Neuronal stem cell (in vitro differentiated cells): Measurements from ENCODE around the gene CCDC85C.

Experiments used
- DNase-seq: peaks from one replicate; pipeline ENCODE4 v3.0.0-alpha.2; 2013; ENCODE audit warnings: low spot score
- H2AFZ ChIP-seq: one replicate; pipeline ENCODE4 v1.6.1; 2013; ENCODE audit warnings: mild to moderate bottlenecking, low read length, inconsistent platforms
- H2AK5ac ChIP-seq: 2 replicates; pipeline ENCODE4 v1.6.1; 2013; ENCODE audit warnings: low read depth, mild to moderate bottlenecking, inconsistent platforms, low read length, moderate library complexity, mixed read lengths
- H2BK120ac ChIP-seq: 2 replicates; pipeline ENCODE4 v1.6.1; 2013; ENCODE audit warnings: low read depth, mild to moderate bottlenecking, inconsistent platforms, low read length, moderate library complexity, mixed read lengths
- H2BK12ac ChIP-seq: one replicate; pipeline ENCODE4 v1.6.1; 2013; ENCODE audit warnings: low read length, inconsistent platforms
- H2BK15ac ChIP-seq: 2 replicates; pipeline ENCODE4 v1.6.1; 2013; ENCODE audit warnings: mild to moderate bottlenecking, low read length, inconsistent platforms, mixed read lengths
- H2BK5ac ChIP-seq: one replicate; pipeline ENCODE4 v1.6.1; 2013; ENCODE audit warnings: inconsistent platforms, mild to moderate bottlenecking, low read length, moderate library complexity
- H3K14ac ChIP-seq: one replicate; pipeline ENCODE4 v1.6.1; 2013; ENCODE audit warnings: low read length, inconsistent platforms
- H3K18ac ChIP-seq: 2 replicates; pipeline ENCODE4 v1.6.1; 2013; ENCODE audit warnings: low read length, inconsistent platforms
- H3K23ac ChIP-seq: 2 replicates; pipeline ENCODE4 v1.6.1; 2013; ENCODE audit warnings: low read depth, mild to moderate bottlenecking, mixed read lengths, low read length, inconsistent platforms; ENCODE audit not compliant: poor library complexity
- H3K27ac ChIP-seq: replicated peaks from 3 replicates; pipeline ENCODE4 v1.5.1; 2013; ENCODE audit warnings: low read length, inconsistent platforms
- H3K27me3 ChIP-seq, 3 experiments: 2 replicates each; pipeline ENCODE4 v1.6.1; 2013; ENCODE audit warnings: low read length in 3 of 3, mild to moderate bottlenecking in 2 of 3, inconsistent platforms in 1 of 3, low read depth in 1 of 3, mixed read lengths in 1 of 3, moderate library complexity in 1 of 3; ENCODE audit not compliant: control insufficient read depth in 3 of 3, insufficient read depth in 3 of 3
- H3K36me3 ChIP-seq, 2 donors: replicated peaks in 1 of 2; 2 replicates each; pipeline ENCODE4 v1.6.1; 2013; ENCODE audit warnings: low read length in 2 of 2; ENCODE audit not compliant: control insufficient read depth in 2 of 2, insufficient read depth in 2 of 2
- H3K4ac ChIP-seq: 2 replicates; pipeline ENCODE4 v1.6.1; 2013; ENCODE audit warnings: inconsistent platforms, mild to moderate bottlenecking, low read length, moderate library complexity
- H3K4me1 ChIP-seq, 2 donors: 1 replicate in 1 of 2; 2 replicates in 1 of 2; pipeline ENCODE4 v1.6.1; 2013; ENCODE audit warnings: low read length in 2 of 2, low read depth in 1 of 2; ENCODE audit not compliant: control insufficient read depth in 2 of 2, insufficient read depth in 1 of 2
- H3K4me2 ChIP-seq: one replicate; pipeline ENCODE4 v1.6.1; 2013; ENCODE audit warnings: mild to moderate bottlenecking, low read length, inconsistent platforms; ENCODE audit not compliant: insufficient read depth, poor library complexity, severe bottlenecking
- H3K4me3 ChIP-seq, 2 donors: 2 replicates each; pipeline ENCODE4 v1.5.1; 2013; ENCODE audit warnings: low read length in 2 of 2, mild to moderate bottlenecking in 2 of 2, inconsistent platforms in 1 of 2, moderate library complexity in 1 of 2
- H3K79me1 ChIP-seq: one replicate; pipeline ENCODE4 v1.6.1; 2013; ENCODE audit warnings: low read depth, mild to moderate bottlenecking, inconsistent platforms, low read length, moderate library complexity
- H3K9ac ChIP-seq: one replicate; pipeline ENCODE4 v1.6.1; 2013; ENCODE audit warnings: mild to moderate bottlenecking, low read depth, low read length, inconsistent platforms; ENCODE audit not compliant: poor library complexity
- H3K9me3 ChIP-seq, 2 donors: replicated peaks in 1 of 2; 2 replicates each; pipeline versions ENCODE3 to v1.6.1; 2013; ENCODE audit warnings: low read length in 2 of 2, mild to moderate bottlenecking in 2 of 2, inconsistent platforms in 1 of 2, low read depth in 1 of 2, mixed read lengths in 1 of 2, moderate library complexity in 1 of 2; ENCODE audit not compliant: control insufficient read depth in 2 of 2, insufficient read depth in 1 of 2
- H4K8ac ChIP-seq: one replicate; pipeline ENCODE4 v1.6.1; 2013; ENCODE audit warnings: low read depth, mild to moderate bottlenecking, inconsistent platforms, low read length, moderate library complexity
- H4K91ac ChIP-seq: one replicate; pipeline ENCODE4 v1.6.1; 2013; ENCODE audit warnings: low read length, low read depth, mild to moderate bottlenecking, inconsistent platforms; ENCODE audit not compliant: poor library complexity
- WGBS, 2 donors: extraction: QIAGEN DNeasy Blood & Tissue Kit; methylation state at CpG; one replicate each; pipeline ENCODE4 v1.1.7; 2013; ENCODE audit warnings: missing lambda C conversion rate in 2 of 2, mixed read lengths in 1 of 2; ENCODE audit not compliant: insufficient read length in 2 of 2, insufficient replicate concordance in 1 of 2; ENCODE audit errors: extremely low coverage in 2 of 2; 5-methylcytosine and 5-hydroxymethylcytosine counted together

Gene CCDC85C

GRCh38 chr14:99465288-99465687, 138.7 kb downstream of the CCDC85C start:
- Histone ChIP-seq H3K79me1 (peaks cover 4% of the 10 kb centered on the region), H3K9ac (no peak overlapping the region), H3K9me3 (no peaks in the 10 kb centered on the region), H2BK15ac (no peak overlapping the region), H2AK5ac (no peak overlapping the region), H3K23ac (no peak overlapping the region), H2BK12ac (no peak overlapping the region), H4K91ac (no peak overlapping the region), H2AFZ (no peak overlapping the region), H3K4me2 (no peak overlapping the region), H2BK5ac (no peak overlapping the region), H2BK120ac (no peak overlapping the region), H3K27ac (no peak overlapping the region), H3K36me3 (peaks cover 8 to 58% of the 10 kb centered on the region in 2 donors), H3K4me3 (no peak overlapping the region), H3K14ac (no peak overlapping the region), H3K4ac (no peak overlapping the region), H4K8ac (no peak overlapping the region), H3K18ac (no peak overlapping the region), H3K27me3 (no peaks in the 10 kb centered on the region), H3K4me1 (peaks cover 0 to 2% of the 10 kb centered on the region in 2 donors)
- no peak for DNase-seq
- no CpG with 5 or more reads among the region's 9 CpGs for WGBS, 2 donors

GRCh38 chr14:99463974-99464373, 140.0 kb downstream of the CCDC85C start:
- no peak overlapping the region for H3K14ac ChIP-seq
- peaks cover 4% of the 10 kb centered on the region for H3K79me1 ChIP-seq
- H3K9ac ChIP-seq = no peak overlapping the region
- no peak overlapping the region for H2BK15ac ChIP-seq
- no peak overlapping the region for H2AFZ ChIP-seq
- H2BK120ac ChIP-seq = no peak overlapping the region
- no peak overlapping the region for H3K27ac ChIP-seq
- H2BK5ac ChIP-seq = no peak overlapping the region
- H4K8ac ChIP-seq = no peak overlapping the region
- no peak overlapping the region for H4K91ac ChIP-seq
- H3K36me3 ChIP-seq = peaks cover 11 to 71% of the 10 kb centered on the region in 2 donors
- H3K4ac ChIP-seq = no peak overlapping the region
- no peak overlapping the region for H3K4me2 ChIP-seq
- no peak overlapping the region for H3K23ac ChIP-seq
- no peak for DNase-seq
- no peak overlapping the region for H3K18ac ChIP-seq
- no peaks in the 10 kb centered on the region for H3K9me3 ChIP-seq
- H3K4me1 ChIP-seq = peaks cover 0 to 2% of the 10 kb centered on the region in 2 donors
- H2BK12ac ChIP-seq = no peak overlapping the region
- no peak overlapping the region for H3K4me3 ChIP-seq
- WGBS, 2 donors = no CpG with 5 or more reads among the region's 4 CpGs
- H3K27me3 ChIP-seq = no peaks in the 10 kb centered on the region
- no peak overlapping the region for H2AK5ac ChIP-seq

- Histone ChIP-seq H4K8ac (no peak overlapping the region), H3K18ac (no peak overlapping the region), H3K27me3 (no peaks in the 10 kb centered on the region), H3K27ac (no peak overlapping the region), H3K4me1 (peaks cover 0 to 2% of the 10 kb centered on the region in 2 donors), H3K4me2 (no peak overlapping the region), H3K14ac (no peak overlapping the region), H3K4ac (no peak overlapping the region), H2AFZ (no peak overlapping the region), H2BK5ac (no peak overlapping the region), H2AK5ac (no peak overlapping the region), H2BK120ac (no peak overlapping the region), H3K36me3 (peaks cover 11 to 89% of the 10 kb centered on the region in 2 donors), H3K9ac (no peak overlapping the region), H4K91ac (no peak overlapping the region), H2BK12ac (no peak overlapping the region), H2BK15ac (no peak overlapping the region), H3K4me3 (no peak overlapping the region), H3K79me1 (peaks cover 4% of the 10 kb centered on the region), H3K23ac (no peak overlapping the region), H3K9me3 (no peaks in the 10 kb centered on the region)
- WGBS, 2 donors = no CpG with 5 or more reads among the region's 6 CpGs
- no peak for DNase-seq
Measured at GRCh38 chr14:99462210-99462609, 141.8 kb downstream of the CCDC85C start.

GRCh38 chr14:99461411-99462085, 142.5 kb downstream of the CCDC85C start:
- Histone ChIP-seq H2BK15ac (no peak overlapping the region), H4K91ac (no peak overlapping the region), H3K23ac (no peak overlapping the region), H2AFZ (no peak overlapping the region), H3K4me3 (no peak overlapping the region), H3K4me2 (no peak overlapping the region), H3K27me3 (no peaks in the 10 kb centered on the region), H3K27ac (no peak overlapping the region), H3K18ac (no peak overlapping the region), H2BK12ac (no peak overlapping the region), H3K9me3 (no peaks in the 10 kb centered on the region), H2BK120ac (no peak overlapping the region), H3K4me1 (peaks cover 0 to 2% of the 10 kb centered on the region in 2 donors), H3K14ac (no peak overlapping the region), H4K8ac (no peak overlapping the region), H3K79me1 (peaks cover 4% of the 10 kb centered on the region), H2BK5ac (no peak overlapping the region), H3K9ac (no peak overlapping the region), H2AK5ac (no peak overlapping the region), H3K36me3 (peaks cover 15 to 95% of the 10 kb centered on the region in 2 donors), H3K4ac (no peak overlapping the region)
- DNase-seq = no peak
- no CpG with 5 or more reads among the region's 5 CpGs for WGBS, 2 donors
